Ectodermal cell (in vitro differentiated cells): ENCODE data around the gene CFAP43.
A peak's percentile ranks its signal among the peaks of the same experiment; 100 is the strongest.
"Not testable (repeated sequence)": the region's sequence is repeated elsewhere in the genome, so short reads cannot be mapped to it uniquely, and the experiment has no call there.

Experiments used
- H3K27ac ChIP-seq: 2 replicates; pipeline ENCODE4 v1.7.0; 2013; ENCODE audit warnings: mild to moderate bottlenecking, low read depth, low read length; ENCODE audit not compliant: insufficient read depth, poor library complexity, severe bottlenecking
- H3K27me3 ChIP-seq: 2 replicates; pipeline ENCODE4 v1.7.0; 2013; ENCODE audit warnings: mild to moderate bottlenecking, low read length; ENCODE audit not compliant: insufficient read depth, control insufficient read depth, poor library complexity, severe bottlenecking
- H3K36me3 ChIP-seq: one replicate; pipeline ENCODE4 v1.7.0; 2013; ENCODE audit warnings: low read length; ENCODE audit not compliant: control insufficient read depth, insufficient read depth
- H3K4me1 ChIP-seq: one replicate; pipeline ENCODE4 v1.7.0; 2013; ENCODE audit warnings: low read length; ENCODE audit not compliant: control insufficient read depth, insufficient read depth
- H3K4me3 ChIP-seq: 2 replicates; pipeline ENCODE4 v1.7.0; 2013; ENCODE audit warnings: low read depth, low read length, control low read depth; ENCODE audit not compliant: insufficient read depth
- H3K9me3 ChIP-seq: 2 replicates; pipeline ENCODE4 v1.7.0; 2013; ENCODE audit warnings: mild to moderate bottlenecking, low read length, moderate library complexity; ENCODE audit not compliant: control insufficient read depth
- WGBS, 2 experiments: methylation state at CpG; one replicate each; pipeline ENCODE4 v1.1.7; 2013; ENCODE audit warnings: missing lambda C conversion rate in 2 of 2; 5-methylcytosine and 5-hydroxymethylcytosine counted together

CFAP43 gene

DNA sequence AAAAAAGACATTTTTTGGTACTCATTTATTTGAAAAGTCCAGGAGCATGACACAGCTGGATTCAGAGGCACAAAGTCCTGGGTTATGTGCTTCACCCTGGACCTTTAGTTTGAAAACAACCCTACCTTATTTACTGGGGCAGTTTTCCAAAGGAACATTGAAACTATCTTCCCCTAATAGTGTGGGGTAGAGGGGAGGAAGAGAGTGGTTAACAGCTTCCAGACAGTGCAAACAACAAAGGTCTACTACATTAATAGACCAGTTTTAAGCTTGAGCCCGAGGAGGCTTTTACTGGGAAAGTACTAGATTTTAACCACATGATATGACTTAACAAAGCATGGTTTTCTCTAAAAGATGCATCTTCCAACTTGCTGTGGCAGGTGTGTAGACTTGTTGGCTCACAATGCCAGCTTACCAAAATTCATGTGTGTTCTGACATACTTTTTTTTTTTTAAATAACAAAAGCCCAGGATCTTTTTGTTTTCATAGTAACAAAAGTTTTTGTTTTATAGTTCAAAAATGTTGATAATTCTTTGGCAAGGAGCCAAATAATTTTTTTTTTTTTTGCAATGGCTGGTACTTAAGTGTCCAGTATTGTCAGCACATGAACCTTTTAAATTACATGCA, 24.3 kb upstream of the CFAP43 start:
- H3K4me1 ChIP-seq = peaks cover 12% of the 10 kb centered on the region
- no peak overlapping the region for H3K4me3 ChIP-seq
- H3K9me3 ChIP-seq = no peaks in the 10 kb centered on the region
- H3K27me3 ChIP-seq = peaks cover 39% of the 10 kb centered on the region
- WGBS, 2 experiments = 80 to 87% methylated on average over 1 of the region's 1 CpG
- H3K36me3 ChIP-seq = no peaks in the 10 kb centered on the region
- H3K27ac ChIP-seq = no peak overlapping the region

DNA sequence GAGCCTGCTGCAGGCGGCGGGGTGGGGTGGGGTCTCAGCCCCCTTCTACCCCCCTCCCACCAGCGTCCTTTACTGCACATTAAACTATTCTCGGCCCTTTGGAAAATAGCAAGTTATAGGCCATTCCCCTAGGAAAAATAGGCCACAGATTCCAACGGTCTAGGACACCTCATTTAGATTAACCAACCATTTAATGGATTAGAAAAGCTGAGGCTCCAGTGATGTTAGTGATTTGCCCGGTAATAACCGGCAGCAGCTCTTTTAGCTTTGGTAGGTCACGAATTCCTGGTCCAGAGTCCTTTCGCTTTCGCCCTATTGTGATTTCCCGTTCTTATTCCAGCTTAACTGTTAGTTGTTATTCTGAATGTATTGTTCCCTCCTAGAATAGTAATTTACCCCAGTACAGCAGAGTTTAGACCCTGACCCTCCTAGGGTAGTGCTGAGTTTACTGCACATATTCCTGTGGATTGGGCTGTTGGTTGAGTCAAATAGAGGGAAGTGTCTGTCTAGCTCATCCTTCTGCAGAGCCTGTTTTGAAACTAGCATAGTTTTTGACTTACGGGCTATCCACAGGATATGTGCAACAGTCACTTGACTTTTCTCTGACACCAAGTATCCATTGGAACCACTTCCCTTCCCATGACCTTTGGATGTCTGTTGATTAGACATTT, 23.3 kb upstream of the CFAP43 start:
- WGBS, 2 experiments = 5 to 8% methylated on average over 12 of the region's 12 CpGs

DNA sequence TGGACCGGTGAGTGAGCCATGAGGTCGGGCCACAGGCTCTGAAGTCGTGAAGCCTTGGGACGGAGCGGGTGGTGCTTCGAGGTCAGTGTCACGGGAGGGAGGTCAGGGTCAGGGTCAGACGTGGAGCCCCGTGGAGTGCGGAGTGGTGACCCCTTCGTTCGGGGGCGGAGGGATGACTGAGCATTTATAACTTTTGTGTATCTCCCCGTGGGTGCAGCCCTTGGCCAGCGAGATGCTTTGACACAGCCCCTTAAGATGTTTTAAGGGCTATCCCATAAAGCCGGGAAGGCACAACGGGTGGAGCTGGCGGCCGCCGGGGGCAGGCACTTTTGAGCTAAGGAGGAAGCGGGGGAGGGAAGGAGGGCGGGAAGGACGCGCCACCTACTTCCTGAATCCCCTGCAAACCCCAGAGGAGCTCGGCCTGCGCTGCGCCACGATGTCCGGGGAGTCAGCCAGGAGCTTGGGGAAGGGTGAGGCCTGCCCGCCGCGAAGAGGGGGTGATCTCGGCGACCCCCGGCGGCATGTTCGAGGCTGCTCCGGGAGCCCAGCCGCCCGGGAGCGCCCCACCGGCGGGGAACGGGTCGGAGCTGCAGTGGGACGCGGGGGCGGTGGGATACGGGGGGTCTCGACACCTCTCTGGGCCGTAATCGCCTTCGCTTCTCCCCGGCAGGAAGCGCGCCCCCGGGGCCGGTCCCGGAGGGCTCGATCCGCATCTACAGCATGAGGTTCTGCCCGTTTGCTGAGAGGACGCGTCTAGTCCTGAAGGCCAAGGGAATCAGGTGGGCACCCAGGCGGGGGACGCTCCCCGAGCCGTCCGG, 22.5 kb upstream of the CFAP43 start, which contains the start of gene GSTO1:
TSS of gene GSTO1 (plus strand) at position 400 of the 818 bp plus-strand sequence. CDS start at position 437, 37 bp downstream.
- Histone ChIP-seq H3K36me3 (no peaks in the 10 kb centered on the region), H3K27ac (no peak within 1 kb of the TSS), H3K27me3 (peaks cover 39% of the 10 kb centered on the region), H3K4me3 (peak within 1 kb of the TSS; percentile 62), H3K4me1 (peaks cover 12% of the 10 kb centered on the region), H3K9me3 (no peaks in the 10 kb centered on the region)
- WGBS, 2 experiments = 1% methylated on average over 69 of the region's 69 CpGs

More for the DNA sequence above, 23.3 kb upstream of the CFAP43 start:
- Histone ChIP-seq H3K27me3 (peaks cover 39% of the 10 kb centered on the region), H3K36me3 (no peaks in the 10 kb centered on the region), H3K4me1 (peaks cover 12% of the 10 kb centered on the region), H3K4me3 (peak overlapping the region; percentile 62), H3K9me3 (no peaks in the 10 kb centered on the region), H3K27ac (no peak overlapping the region)

DNA sequence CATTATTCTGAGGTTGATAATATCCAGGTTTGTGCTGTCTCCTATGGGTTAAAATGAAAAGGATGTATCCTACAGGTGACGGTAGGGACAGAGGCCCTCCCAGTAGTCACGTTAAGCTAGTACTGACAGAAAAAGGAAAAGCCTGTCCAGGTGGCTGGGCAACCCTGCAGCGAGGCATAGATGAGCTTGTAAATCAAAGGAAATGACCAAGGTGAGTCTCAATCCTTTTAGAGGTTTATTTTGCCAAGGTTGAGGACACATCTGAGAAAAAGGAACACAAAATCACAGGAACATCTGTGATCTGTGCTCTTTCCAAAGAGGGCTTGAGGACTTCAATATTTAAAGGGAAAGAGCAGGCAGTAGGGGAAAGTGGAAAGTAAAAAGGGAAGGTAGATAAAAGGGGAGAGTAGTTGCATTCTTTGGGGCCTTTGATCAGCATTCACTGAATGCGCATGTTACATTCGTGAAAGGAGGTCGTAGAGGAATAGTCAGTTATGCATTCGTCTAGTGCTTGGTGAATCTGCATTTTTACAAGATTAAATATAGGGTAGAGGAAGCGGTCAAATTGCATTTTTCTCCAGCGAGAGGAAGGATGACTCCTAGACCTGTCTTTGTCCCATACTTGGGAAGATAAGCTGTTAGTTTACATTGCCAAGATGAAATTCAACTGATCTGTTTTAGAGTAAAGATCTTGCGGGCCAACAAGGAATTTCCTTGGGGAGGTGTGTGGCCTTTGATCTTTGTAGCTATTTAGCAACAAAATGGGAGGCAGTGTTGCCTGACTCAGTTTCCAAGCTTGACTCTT, 21.6 kb upstream of the CFAP43 start:
- peaks cover 39% of the 10 kb centered on the region for H3K27me3 ChIP-seq
- no peaks in the 10 kb centered on the region for H3K36me3 ChIP-seq
- 15 to 16% methylated on average over 10 of the region's 10 CpGs for WGBS, 2 experiments
- H3K9me3 ChIP-seq = no peaks in the 10 kb centered on the region
- H3K27ac ChIP-seq = no peak overlapping the region
- peaks cover 12% of the 10 kb centered on the region for H3K4me1 ChIP-seq
- H3K4me3 ChIP-seq = peak overlapping the region; percentile 62

DNA sequence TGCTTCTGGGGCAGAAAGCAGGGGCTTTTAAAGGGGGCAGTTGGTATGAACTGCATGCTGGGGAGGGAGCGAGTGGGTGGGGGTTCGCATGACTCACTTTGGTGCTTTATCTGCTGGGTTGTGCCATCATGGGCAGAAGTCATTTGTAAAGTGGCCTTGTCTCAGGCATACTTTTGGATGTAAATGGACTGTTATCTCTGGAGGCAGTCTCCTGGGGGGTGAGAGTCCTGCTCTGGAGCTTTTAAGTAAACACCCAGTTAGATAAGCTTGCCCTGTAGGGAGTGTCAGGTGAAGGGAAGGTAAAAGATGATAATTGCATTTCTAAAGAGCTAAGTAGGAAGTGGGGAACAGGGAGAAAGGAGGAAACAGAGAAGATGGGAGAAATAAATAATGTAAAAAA, 20.9 kb upstream of the CFAP43 start:
- Histone ChIP-seq H3K4me1 (peaks cover 12% of the 10 kb centered on the region), H3K27me3 (peaks cover 39% of the 10 kb centered on the region), H3K9me3 (no peaks in the 10 kb centered on the region), H3K4me3 (no peak overlapping the region), H3K36me3 (no peaks in the 10 kb centered on the region), H3K27ac (no peak overlapping the region)
- WGBS, 2 experiments = 31 to 35% methylated on average over 2 of the region's 2 CpGs

DNA sequence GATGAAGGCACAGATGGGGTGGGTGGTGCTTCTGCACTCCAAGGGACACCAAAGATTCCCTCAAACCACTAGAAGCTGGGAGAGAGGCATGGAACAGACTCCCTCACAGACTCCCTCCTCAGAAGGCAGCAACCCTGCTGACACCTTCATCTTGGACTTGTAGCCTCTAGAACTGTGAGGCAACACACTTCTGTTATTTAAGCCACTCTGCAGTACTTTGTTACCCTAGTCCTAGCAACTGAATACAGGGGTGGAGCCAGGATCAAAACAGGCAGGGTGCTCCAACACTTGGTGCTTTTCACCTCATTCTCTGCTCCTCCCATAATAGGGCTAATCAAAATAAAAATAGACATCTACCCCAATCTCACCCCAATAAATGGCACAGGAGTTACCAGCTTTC, 20.2 kb upstream of the CFAP43 start:
- Histone ChIP-seq H3K36me3 (no peaks in the 10 kb centered on the region), H3K4me1 (peaks cover 12% of the 10 kb centered on the region), H3K9me3 (no peaks in the 10 kb centered on the region), H3K27me3 (peaks cover 39% of the 10 kb centered on the region), H3K27ac (no peak overlapping the region), H3K4me3 (no peak overlapping the region)

DNA sequence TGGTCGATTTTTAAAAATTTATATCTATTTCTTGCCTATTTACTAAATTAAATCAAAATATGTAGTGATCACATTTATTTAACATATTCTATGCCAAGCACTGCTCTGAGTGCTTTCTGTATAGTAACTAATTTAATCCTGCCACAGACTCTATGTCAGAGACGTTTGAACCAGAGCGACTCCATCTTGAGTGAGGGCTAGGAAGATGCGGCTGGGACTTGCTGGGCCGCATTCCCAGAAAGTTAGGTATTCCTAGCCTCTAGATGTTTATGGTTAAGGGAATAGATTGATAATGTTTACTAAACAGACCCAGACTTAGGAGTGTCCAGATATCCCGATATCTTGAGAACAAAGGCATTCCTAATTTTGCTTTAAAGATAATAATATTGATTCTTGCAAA, 19.3 kb upstream of the CFAP43 start:
- 88 to 95% methylated on average over 4 to 5 of the region's 6 CpGs for WGBS, 2 experiments
- no peaks in the 10 kb centered on the region for H3K9me3 ChIP-seq
- no peak overlapping the region for H3K27ac ChIP-seq
- peaks cover 39% of the 10 kb centered on the region for H3K27me3 ChIP-seq
- H3K36me3 ChIP-seq = no peaks in the 10 kb centered on the region
- H3K4me3 ChIP-seq = no peak overlapping the region
- peaks cover 12% of the 10 kb centered on the region for H3K4me1 ChIP-seq

DNA sequence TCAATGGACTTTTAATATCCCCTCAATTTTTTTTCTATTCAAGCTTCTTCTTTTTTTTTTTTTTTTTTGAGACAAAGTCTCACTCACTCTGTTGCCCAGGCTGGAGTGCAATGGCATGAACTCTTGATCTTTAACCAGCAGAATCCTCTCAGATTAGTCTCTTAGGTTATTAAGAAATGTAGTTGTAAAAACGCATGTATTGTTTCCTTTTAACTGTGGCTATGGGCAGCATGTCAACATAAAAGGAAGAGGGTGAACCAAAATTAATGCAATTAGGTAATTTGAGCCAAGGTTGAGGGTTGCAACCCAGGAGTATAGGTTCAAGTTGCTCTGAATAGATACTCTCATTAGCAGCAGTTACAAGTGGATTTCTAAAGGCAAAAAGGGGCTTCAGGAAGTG, 18.2 kb upstream of the CFAP43 start:
- WGBS, 2 experiments = 70 to 83% methylated on average over 1 of the region's 1 CpG
- Histone ChIP-seq H3K27me3 (peaks cover 32% of the 10 kb centered on the region), H3K4me3 (no peak overlapping the region), H3K27ac (no peak overlapping the region), H3K36me3 (no peaks in the 10 kb centered on the region), H3K4me1 (peaks cover 9% of the 10 kb centered on the region), H3K9me3 (no peaks in the 10 kb centered on the region)

DNA sequence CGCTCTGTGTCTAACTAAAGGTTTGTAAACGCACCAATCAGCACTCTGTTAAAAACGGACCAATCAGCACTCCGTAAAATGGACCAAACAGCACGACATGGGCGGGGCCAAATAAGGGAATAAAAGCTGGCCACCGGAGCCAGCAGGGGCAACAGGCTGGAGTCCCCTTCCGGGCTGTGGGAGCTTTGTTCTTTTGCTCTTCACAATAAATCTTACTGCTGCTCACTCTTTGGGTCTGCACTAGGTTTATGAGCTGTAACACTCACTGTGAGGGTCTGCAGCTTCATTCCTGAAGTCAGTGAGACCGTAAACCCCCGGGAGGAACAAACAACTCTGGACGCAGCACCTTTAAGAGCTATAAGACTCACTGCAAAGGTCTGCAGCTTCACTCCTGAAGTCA, 16.8 kb upstream of the CFAP43 start:
- H3K4me1 ChIP-seq, H3K9me3 ChIP-seq, H3K4me3 ChIP-seq, H3K27ac ChIP-seq, H3K36me3 ChIP-seq: not testable (repeated sequence)
- H3K27me3 ChIP-seq = peaks cover 18% of the 10 kb centered on the region
- WGBS, 2 experiments = 91 to 92% methylated on average over 11 of the region's 11 CpGs
